HS-5 (cell line): ENCODE measurements around the gene PLD2.
A peak's percentile ranks its signal among the peaks of the same experiment; 100 is the strongest.
"Not testable (repeated sequence)": the region's sequence is repeated elsewhere in the genome, so short reads cannot be mapped to it uniquely, and the experiment has no call there.

Source experiments
- DNase-seq: peaks from one replicate; pipeline ENCODE4 v3.0.0-alpha.2; 2012; ENCODE audit warnings: low read depth

Gene PLD2

DNA sequence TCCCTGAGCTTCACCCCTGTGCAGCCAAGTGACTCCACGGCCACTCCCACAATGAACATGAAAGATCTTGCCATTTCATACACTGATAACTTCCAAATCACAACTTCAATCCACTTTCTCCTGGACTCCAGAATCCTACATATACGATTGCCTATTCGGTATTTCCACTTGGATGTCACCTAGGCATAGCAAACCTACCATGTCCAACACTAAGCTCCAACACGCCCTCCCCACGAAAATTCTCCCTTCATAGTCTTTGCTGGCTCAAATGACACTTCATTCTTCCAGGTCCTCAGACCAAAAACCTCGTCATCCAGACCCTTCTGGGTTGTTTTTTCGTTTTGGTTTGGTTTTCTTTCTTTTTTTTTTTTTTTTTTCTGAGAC lies 16.3 kb upstream of the PLD2 start:
- no peak for DNase-seq

DNA sequence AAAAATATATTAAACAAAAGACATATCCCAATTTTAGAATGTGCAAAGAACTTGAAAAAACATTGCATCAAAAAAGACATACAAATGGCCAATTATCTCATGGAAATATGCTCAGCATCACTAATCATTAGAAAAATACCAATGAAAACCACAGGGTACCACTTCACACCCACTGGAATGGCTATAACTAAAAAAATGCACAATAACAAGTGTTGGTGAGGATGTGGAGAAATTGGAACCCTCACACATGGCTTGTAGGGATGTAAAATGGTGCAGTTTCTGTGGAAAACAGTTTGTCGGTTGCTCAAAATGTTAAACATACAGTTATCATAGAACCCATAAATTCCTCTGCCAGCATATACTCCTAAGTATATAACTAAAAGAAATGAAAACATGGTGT lies 11.8 kb upstream of the PLD2 start:
- DNase-seq: no peak

DNA sequence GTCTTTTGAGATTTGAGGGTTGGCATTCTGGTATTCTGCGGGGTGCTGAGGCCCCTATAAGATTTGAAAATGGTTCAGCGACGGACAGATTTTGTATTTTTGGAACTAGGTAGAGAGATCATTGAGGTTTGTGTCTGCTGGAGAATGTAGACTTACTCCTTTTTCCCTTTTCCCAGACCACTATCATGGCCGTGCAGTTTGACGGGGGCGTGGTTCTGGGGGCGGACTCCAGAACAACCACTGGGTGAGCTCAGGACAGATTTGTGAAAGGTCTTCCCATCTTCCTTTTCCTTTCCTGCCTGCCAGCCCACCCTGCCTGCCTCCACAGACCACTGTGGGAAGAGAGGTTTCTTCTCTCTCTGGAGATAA lies 10.4 kb upstream of the PLD2 start:
- no peak for DNase-seq

DNA sequence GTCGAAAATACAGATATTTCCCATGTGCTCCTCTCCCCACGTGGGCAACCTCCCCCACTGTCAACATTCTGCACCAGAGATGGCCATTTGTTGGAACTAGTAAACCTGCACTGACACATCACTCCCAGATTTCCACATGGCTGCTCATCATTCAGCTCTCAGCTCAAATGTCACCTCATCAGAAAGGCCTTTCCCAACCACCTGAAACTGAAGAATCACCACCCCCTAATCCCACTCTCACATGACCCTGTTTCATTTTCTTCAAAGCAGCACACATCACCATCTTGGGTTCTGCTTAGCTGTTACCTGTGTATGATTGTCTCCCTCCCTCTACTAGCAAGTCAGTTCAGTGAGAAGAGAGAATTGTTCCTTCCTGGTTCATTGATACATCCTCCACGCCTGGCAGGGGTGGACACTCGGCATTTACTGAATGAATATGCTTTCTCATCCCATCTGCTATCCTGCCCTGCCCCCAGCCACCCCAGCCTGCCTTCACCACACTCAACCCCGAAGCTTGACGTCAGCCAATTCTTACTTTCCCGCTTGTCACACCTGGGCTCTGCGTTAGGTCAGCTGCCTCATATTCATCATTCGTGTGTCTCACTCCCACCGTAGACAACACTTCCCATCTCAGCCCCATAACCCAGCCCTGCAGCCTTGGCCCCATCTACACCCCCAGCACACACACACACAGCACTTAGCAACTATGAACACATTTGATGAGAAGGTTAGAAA lies 6.3 kb upstream of the PLD2 start:
- no peak for DNase-seq

DNA sequence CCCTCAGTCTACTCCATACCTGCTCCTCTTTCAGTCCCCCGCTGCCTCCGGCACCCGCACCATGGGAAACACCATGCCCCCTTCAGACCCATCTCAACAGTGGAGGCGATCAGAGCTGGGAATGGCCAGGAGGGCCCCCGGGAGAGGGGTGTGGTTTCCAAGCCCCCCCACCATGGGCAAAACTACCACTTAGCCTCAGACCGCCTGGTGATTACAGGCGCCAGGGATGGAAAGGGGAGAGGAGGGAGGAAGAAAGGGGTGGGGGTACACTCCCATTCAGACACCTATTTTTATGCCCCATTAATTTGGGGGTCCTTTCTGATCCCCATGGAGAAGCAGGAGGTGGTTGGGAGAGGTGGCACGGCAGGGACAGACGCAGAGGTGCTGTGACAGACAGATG lies 4.7 kb upstream of the PLD2 start, which contains the start of gene C17orf114:
Gene C17orf114, minus strand, starts transcription at position 101 of the 400 bp plus-strand sequence.
- DNase-seq: no peak

DNA sequence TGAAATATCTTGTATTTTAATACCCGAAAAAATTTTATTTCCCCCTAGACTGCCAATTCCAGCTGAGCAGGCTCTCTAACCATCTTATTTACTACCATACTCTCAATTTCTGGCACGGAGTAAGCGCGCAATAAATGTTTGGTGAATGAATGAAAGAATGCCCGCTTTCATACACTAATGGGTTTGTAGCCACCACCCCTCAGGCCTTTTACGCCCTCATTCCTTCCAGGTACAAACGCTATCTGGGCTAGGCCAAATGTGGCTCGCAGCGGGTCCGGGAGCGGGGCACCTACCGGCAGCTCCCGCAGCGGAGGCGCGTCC lies 536 bp upstream of the PLD2 start:
- DNase-seq: no peak

DNA sequence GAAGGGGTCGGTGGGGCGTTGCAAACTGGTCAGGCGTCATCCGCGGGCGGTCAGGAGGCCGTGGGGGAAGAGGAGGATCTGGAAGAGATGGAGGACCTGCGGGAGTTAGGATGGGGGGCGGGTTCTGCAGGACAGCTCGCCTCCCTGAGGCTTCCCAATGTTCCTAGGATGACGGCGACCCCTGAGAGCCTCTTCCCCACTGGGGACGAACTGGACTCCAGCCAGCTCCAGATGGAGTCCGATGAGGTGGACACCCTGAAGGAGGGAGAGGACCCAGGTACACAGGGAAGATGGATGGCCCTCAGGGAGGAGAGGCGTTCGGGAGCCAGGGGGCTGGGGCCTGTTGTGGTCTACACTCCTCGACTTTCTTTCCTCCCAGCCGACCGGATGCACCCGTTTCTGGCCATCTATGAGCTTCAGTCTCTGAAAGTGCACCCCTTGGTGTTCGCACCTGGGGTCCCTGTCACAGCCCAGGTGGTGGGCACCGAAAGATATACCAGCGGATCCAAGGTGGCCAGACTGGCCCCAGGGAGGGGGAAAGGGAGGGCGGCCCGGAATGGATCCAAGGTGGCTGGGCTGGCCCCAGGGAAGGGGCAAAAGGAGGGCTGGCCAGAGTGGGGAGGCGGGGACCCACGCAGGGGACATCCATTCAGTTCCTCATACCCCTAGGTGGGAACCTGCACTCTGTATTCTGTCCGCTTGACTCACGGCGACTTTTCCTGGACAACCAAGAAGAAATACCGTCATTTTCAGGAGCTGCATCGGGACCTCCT lies 839 bp downstream of the PLD2 start:
- DNase-seq: no peak

DNA sequence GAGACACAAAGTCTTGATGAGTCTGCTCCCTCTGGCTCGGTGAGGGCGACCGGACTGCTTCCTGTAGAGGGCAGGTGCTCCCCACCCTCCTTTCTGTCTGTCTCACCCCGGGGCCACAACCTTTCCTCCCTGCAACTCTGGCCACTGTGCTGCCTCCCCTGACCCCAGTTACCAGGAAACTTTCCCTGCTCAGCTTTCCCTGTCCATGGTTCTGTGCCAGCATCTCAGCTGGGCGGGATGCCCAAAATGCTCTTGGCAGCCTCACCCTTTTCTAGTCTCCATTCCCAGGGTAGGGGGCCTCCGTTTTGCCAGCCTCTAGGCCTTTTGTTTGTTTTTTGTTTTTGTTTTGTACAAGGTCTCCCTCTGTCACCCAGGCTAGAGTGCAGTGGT lies 1.4 kb downstream of the PLD2 start:
- DNase-seq: no peak

DNA sequence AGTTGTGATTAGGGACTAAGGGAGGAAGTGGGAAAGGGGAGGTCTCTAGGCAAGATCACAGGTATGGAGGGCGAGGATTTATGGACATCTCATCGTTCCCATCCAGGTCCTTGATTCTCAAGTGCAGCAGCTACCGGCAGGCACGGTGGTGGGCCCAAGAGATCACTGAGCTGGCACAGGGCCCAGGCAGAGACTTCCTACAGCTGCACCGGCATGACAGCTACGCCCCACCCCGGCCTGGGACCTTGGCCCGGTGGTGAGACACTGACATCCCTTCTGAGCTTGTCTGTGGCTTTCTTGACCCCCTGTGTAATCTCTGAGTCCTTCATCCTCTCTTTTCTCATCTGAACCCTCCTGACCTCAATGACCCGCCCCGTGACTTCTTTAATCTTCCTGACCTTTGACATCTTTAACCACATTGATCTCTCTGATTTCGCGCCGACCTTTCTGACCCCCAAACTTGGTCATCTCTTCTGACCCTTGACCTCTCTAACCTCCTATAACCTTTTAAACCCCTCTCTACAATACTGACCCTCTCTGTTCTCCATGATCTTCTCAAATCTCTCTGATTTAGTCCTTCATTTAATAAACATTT lies 3.8 kb downstream of the PLD2 start:
- no peak for DNase-seq

DNA sequence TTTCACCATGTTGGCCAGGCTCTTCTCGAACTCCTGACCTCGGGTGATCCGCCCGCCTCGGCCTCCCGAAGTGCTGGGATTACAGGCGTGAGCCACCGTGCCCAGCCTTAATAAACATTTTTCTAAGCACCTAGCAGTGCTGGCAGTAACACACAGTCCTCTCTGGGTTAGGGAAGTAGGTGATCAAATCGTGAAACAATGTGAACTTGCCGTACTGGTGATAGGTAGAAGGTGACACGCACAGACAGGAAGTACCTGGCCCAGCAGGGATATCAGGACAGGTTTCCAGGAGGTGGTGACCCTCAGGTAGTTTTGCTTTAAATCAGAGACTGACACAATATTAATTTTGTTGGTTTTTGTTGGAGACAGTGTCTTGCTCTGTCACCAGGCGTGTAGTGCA lies 4.5 kb downstream of the PLD2 start:
- DNase-seq: no peak

DNA sequence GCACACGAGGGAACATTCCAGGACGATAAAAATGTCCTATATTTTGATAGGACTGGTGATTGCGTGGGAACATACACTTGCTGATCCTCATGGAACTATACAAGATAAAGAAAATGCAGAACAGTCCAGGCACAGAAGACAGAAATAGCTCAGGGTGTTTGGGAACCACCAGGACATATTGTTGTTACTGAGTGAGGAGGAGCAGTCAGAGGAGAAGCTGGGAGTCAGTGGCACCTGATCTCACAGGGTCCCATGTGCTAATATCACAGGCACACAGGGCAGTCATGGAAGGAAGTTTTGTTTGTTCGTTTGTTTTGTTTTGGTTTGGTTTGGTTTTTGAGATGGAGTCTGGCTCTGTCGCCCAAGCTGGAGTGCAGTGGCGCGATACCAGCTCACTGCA lies 5.7 kb downstream of the PLD2 start:
- no peak for DNase-seq

DNA sequence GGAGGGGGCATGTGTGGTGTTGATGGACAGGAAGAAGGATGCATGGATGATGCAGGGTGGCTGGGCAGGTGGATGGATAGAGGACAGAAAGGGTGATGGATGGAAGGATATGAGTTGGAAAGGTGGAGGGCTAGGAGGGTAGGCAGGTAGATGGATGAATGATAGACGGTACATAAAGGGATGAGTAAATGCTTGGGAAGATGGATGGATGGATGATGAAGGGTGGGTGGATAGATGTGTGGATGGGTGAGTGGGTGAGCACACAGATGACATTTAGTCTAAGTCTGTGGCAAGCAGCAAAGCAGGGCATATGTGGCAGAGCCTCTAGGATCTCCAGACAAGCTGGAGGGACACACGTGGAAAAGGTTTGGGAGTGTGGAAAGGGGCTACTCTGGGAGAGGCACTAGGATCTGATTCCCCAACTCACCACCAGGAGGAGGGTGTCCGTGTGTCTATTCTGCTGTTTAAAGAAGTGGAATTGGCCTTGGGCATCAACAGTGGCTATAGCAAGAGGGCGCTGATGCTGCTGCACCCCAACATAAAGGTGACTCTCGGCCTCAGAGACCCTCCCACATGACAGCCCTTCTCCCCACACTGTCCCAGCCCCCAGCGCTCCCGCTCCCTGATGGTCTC lies 8.2 kb downstream of the PLD2 start:
- DNase-seq: no peak

DNA sequence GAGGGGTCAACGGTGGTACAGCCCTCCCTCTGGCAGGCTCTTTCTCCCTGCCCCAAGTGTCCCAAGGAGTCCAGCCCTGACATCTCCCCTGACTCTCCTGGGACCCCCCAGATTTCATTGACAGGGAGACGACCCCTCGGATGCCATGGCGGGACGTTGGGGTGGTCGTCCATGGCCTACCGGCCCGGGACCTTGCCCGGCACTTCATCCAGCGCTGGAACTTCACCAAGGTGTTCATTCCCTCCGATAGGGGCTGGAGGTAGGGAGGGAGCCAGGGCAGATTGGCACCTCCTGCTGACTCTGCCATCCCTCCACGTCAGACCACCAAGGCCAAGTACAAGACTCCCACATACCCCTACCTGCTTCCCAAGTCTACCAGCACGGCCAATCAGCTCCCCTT lies 9.9 kb downstream of the PLD2 start:
- no peak for DNase-seq

DNA sequence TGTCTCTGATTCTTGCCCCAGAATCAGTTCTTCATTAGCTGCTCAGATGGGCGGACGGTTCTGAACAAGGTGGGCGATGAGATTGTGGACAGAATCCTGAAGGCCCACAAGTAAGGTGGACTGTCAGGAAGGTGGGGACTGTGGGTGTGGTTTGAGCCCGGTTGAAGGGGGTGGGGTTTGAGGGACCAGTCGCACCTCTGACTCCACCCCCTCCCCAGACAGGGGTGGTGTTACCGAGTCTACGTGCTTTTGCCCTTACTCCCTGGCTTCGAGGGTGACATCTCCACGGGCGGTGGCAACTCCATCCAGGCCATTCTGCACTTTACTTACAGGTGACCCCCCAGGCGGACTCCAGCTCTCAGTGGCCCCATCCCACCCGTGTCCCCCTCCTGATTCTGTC lies 11.3 kb downstream of the PLD2 start:
- no peak for DNase-seq

DNA sequence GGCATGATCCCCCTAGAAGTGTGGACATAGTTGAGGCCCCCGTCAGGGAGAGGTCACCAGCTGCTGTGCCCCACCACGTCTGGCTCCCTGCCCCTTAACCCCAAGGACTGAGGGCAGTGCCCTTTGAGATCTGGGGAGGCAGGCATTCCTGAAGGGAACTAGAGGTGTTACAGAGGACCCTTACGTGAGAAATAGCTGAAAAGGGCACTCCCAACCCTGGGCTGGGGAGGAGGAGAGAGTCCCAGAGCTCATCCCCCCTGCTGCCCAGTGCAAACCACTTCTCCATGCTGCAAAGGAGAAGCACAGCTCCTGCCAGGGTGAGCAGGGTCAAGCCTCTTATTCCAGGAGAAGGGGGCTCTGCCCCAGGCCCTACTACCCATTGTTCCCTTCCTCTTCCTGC lies 15.9 kb downstream of the PLD2 start:
- no peak for DNase-seq

DNA sequence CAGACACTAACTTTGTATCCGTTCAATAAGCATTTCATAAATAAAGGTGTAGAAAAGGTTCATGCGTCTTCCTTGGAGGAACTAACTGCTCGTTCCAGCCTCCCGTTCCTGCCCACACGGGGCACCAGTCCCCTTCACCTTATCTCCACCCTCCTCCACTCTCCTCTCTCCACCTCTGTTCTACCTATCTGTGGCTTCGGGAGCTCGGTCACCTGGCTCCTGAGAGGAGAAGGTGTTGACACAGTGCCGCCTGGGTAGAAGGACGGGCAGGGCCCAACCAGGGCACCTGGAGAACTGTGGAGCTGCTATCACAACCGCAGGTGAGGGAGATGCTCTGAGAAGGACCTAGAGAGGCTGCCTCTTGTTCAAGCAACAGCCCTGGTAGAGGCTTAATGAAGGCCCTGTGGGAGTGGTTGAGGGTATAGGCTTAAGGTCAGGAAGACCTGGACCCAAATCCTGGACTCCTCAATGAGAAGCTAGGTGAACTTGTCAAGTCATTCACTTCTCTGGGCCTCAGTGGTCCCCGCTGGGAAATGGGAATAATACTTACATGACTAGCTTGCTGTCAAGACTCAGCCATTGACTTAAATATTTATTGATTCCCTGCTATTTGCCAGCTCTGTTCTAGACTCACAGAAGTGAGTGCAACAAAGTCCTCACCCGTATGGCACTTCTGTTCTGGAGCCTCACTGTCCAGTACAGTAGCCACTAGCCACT lies 16.6 kb downstream of the PLD2 start:
- DNase-seq: no peak

DNA sequence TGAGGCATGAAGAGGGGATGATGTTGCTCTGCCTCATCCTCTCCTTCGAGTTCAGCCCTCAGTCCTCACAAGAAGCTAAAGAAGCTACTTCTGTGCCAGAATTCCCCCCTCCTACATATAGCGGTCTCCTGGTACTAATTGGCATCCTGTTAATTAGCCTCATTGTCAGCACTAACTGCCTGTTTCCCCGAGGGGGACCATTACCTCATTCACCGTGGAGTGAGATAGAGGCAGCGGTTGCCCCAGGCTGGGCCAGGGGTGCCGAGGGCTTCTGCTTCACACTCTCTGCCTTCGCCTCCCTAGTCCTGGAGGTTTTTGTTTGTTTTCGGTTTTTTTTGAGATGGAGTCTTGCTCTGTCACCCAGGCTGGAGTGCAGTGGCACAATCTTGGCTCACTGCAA lies 20.4 kb downstream of the PLD2 start:
- no peak for DNase-seq

DNA sequence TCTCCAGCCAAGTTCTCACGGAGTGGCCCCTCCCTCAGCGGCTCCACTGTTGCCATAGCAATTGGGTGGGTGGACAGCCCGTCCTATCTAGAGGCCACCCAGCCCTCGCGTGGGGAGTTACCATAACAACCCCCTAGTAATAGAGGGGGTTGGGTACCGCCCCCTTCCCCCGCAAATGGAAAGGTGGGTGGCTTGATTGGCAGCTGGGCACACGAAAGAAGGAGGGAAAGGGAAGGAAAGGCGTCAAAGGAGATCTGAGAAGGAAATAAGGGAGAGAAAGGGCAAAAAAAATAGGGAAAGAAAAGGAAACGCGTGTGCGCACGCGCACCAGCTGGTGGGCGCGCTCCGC lies 25.9 kb downstream of the PLD2 start:
- DNase-seq: not testable (repeated sequence)

DNA sequence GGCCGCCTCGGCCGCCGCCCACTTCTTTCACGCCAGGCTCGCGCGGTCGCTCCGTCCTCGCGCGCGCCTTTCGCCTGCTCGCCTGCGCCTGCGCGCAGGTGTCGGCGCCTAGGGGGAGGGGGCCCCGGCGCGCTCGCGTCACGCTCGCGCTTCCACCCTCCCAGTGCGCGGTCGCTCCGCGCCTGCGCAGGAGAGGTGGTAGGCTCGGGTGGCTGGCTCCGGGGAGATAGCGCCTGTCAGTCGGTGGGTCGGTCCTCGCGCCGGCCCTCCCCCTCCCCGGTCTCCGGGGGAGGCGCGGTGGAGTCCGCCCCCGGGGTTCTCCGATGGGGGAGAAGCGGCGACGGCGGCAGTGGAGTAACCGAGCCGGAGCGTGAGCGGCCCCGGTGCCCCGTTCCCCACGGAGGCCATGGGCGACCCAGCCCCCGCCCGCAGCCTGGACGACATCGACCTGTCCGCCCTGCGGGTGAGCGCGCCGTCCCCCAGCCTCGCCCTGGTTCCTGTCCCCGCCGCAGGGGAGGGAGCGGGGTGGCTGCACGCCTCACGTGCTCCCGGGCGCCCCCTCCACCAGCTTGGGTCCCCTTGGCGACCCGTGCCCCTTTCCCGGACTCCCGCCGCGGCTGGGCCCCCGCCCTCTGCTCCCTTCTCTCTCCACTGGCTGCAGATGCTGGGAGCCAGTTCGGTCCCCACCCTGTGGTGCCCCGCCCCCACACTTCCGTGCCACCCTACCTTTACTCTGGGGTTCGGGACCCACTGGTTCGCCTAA lies 26.4 kb downstream of the PLD2 start, which contains the start of gene MINK1:
Gene MINK1, plus strand, starts transcription at position 163 of the 763 bp plus-strand sequence. Its CDS starts 244 bp downstream, at position 407.
- peak; percentile 77 for DNase-seq

DNA sequence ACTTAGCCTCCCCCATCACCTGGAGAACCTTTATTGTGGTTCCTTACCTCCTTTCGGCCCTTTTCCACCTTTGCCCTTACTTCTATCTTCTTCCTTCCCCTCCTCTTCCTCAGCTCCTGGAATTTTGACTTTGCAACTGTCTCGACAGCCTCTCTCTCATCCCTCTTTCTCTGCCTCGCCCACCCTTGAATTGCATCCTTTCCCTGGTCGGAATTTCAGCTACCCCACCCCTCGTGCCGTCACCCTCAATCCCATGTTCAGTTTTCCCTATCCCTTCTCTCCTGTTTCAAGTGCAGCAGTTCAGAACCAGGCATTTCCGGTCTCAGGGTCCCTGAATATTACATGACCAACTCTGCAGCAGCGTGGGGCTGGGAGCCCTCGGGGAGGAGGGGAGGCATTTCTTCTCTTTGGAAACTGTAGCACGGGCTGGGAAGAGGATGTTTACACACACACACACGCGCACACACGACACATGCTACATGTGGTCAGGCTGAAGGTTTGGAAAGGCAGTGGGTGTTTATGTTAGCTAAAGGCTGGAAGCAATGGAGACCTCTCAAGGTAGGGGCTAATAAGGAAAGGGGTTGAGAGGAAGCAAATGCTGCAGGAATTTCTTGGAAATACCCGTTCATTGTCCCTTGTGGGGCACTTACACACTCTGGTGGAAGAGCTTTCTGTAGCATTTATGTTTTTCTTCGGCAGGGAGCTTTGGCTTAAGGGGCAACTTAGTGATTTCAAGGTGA lies 27.2 kb downstream of the PLD2 start:
- DNase-seq: no peak

DNA sequence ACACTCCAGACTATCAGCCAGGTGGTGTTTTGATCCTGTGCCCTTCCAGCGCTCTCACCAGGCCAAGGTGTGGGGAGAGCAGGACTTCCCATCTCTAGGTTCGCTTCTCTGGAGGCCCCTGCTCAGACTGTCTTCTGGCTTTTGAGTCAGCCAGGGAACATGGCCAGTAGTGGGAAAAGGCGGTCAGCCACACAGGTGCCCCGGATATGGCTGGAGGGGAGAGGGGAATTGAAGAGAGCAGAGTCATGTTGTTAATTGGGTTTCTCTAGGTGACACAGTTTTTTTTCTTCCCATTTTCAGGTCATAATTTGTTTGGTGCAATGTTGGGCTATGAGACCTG lies 27.7 kb downstream of the PLD2 start:
- DNase-seq: no peak
